Stimulated activated CD4-positive, alpha-beta T cell treated with anti-CD3 and anti-CD28 coated beads, Interleukin-12 subunit alpha, Interleukin-12 subunit beta, amount 100 ng/mL, for 48 hours (primary cell): ENCODE data around the gene BARD1.
"Not testable (repeated sequence)": the region's sequence is repeated elsewhere in the genome, so short reads cannot be mapped to it uniquely, and the experiment has no call there.

ENCODE experiments used
- DNase-seq, 3 donors: peaks; one replicate each; pipeline ENCODE4 v3.0.0-alpha.2; 2020; ENCODE audit warnings: low read depth in 2 of 3, low spot score in 1 of 3

The BARD1 gene

DNA sequence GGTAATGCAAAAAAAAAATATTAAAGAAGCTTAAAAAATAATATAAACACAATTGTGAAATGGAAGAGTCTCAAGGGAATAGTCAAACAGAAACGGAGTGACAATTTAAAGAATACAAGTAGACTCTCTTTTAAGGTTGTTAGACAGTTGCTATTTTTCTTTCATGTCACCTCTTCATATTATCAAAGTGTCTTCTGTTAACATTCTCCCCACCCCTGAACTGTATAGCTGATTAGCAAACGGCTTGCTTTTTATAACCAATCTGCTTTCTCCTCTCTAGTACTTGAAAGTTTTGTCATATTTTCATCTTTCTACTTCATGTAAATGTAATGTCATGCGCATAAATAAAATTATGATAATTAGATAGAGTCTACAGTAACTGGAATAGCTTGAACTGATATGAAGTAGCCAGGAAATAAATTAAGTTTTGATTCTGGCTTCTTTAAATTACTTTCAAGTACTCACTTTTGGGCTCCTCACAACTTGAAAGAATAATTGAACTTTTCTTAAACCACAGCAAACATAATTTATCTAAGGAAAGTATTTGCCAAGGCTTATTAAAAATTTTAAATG lies 37.0 kb downstream of the BARD1 start:
- no peak for DNase-seq

DNA sequence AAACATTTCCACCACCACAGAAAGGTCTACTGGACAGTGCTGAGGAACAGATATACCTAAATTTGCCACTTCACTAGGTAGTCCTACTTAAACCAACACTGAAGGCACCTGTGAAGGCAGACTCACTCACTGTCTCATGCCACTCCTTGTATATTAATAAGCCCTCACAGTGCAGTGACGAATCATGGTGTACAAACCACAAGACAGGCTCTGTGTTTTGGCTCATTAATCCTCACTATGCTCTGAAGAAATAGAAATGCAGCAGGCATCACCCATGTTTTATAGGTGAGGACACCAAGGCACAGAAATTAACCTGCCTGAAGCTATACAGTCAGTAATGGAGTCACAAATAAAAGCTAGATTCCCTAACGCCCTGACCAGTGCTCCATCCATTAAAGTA lies 44.3 kb downstream of the BARD1 start:
- DNase-seq = no peak

DNA sequence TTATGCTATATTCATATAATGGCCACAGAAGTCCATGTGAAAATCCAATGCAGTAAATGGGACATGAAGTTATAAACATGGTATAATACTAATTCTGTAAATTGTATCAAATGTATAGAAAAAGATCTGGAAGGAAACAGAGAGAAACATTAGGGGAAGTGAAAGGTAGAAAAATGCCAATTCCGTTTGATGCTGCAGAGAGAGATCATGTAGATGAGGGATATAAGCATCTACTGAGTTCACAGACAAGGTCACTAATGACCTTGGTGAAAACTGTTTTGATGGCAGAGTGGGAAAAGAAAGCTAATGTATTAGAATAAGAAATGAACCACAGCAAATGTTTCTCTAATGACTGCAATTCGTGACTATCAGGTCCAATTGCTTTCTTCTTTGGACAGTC lies 56.0 kb downstream of the BARD1 start:
- DNase-seq = no peak

DNA sequence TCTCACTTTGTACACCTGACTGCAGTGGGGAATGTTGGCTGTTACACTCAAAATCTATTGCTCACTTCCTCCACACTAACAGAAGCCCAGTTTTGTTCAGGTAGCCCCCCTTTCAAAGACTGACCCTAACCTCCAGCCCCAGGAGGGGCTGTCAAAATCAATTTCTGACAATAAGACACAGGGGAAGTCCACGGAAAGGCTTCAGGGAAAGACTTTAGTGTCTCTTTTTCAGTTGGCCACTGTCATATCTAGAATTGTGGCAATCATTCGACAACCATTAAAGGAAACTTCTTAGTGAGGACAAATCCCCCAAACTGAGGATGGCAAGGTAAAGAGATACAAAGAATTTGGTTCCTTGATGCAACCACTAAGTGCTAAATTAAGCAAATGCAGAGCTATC lies 59.0 kb downstream of the BARD1 start:
- DNase-seq = no peak

- DNase-seq = no peak
Observed at GRCh38 chr2:214747992-214748391, 61.5 kb downstream of the BARD1 start.

DNA sequence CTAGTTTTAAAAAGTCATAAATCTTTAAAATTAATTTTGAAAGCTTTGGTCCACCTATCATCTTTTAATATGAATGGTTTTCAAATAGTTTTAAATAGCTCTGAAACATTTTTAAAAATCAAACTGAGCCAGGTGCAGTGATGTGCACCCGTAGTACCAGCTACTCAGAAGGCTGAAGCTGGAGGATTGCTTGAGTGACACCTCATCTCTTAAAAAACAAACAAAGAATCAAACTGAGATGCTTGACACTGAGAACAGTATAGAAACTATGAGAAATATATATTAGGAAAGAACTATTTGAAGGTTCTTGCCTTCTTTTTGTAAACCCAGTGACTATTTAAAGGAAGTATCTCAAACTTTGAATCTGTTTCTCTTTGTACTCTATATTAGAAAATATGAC lies 67.4 kb downstream of the BARD1 start:
- no peak for DNase-seq

GRCh38 chr2:214740867-214741395 lies 68.6 kb downstream of the BARD1 start:
- DNase-seq = no peak

DNA sequence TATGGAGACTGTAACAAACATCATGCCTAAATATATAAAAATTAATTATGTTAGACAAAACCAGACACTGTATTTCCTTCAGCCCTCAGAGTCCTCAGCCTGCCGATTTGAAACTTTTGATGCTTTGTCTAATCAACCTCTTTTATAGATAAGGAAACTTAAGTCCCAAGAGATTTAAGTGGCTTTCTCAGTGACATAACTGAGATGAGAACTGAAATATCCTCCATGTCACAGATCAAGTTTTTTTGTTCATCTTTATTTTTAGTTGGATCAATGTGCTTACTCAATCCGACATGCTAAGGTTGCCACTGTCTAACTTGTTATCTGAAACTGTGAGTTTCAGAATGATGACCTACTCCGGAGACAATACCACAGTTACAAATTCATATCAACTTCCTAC lies 72.3 kb downstream of the BARD1 start:
- DNase-seq = no peak

- no peak for DNase-seq
Observed at GRCh38 chr2:214730800-214731407, 78.6 kb downstream of the BARD1 start.

GRCh38 chr2:214730248-214730647 lies 79.2 kb downstream of the BARD1 start:
- DNase-seq = no peak

DNA sequence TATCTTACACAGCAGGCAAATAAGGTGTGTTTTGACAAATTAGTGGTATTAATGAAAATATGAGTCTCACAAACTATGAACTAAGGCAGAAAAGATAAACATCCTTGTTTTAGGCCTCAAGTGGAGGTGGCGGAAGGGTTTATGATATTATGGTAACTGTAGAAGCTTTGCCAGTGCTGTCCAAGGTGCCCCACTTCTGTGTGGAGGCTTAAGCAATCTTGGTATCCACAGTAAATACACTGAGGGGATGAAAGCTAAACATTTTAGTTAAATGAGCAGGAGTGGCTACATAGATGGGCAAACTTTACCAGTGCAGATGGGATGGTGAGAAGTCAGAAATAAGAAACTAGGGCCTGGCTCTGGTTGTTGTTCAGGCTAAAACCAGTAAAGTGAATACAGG lies 84.7 kb downstream of the BARD1 start:
- DNase-seq = no peak

DNA sequence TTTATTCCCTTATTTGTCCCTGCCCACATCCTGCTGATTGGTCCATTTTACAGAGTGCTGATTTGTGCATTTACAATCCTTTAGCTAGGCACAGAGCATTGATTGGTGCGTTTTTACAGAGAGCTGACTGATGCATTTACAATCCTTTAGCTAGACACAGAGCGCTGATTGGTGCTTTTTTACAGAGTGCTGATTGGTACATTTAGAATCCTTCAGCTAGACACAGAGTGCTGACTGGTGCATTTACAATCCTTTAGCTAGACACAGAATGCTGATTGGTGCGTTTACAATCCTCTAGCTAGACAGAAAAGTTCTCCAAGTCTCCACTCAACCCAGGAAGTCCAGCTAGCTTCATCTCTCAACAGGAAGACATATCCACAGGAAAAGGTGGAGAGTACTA lies 91.6 kb downstream of the BARD1 start:
- DNase-seq = not testable (repeated sequence)

DNA sequence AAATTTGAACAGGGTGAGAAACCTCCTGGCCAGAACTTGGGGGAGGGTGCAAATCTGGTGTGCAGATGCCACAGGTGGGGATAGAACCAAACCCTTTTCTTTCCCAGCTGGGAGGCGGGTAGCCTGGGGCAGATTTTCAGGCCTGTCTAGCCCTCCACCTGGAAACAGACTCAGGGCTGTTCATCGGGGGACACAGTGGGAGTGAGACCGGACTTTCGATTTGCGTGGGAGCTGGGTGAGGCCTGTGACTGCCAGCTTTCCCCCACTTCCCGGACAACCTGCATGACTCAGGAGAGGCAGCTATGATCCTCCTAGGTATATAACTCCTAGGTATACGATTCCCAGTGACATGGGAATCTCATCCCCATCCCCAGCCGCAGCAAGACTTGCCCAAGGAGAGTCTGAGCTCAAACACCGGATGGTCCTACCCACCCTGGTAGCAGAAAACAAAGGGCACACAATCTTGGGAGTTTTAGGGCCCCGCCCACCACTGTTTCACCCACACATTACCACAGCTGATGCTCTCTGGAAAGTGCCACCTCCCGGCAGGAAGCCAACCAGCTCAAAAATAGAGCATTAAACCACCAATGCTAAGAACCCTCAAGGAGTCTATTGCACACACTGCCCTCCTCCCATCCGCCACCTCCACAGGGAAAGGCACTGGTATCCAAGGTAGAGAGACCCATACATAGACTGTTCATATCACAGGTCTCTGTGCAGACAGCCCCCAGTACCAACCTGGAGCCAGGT lies 92.5 kb downstream of the BARD1 start:
- DNase-seq = no peak

GRCh38 chr2:214715025-214715424 lies 94.5 kb downstream of the BARD1 start:
- DNase-seq = no peak

DNA sequence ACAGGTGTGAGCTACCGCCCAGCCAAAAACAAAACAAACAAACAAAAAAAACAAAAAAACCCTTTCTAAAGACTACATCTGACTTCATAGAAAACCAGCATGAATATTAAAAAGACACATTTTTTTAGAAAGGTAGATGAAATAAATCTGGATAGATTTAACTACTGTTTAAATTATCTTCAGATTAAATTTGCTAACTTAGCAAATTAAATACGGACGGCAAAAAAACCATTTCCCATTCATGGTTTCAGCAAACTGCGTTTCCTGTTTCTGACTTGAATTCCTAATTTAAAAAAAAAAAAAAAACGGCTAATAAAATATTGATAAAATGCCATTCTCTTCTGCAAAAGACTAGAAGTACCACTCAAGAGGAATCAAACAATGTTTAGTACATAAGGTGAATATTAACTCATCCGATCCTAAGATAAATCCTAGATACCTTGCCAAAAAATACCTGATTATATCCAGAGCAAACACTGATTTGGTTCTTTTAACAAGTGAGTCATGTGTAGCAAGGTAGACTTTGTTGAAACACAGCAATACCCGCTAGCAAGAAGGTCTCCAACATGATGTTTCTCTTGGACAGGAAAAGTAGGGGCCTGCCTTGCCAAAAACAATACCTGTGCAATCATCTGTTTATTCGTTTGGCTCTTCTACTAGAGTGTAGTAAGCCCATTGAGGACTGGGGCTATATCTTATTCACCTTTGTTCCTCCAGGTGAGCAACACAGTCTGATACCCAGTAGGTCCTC lies 96.2 kb downstream of the BARD1 start:
- DNase-seq = no peak

GRCh38 chr2:214710729-214711128 lies 98.8 kb downstream of the BARD1 start:
- DNase-seq = no peak

DNA sequence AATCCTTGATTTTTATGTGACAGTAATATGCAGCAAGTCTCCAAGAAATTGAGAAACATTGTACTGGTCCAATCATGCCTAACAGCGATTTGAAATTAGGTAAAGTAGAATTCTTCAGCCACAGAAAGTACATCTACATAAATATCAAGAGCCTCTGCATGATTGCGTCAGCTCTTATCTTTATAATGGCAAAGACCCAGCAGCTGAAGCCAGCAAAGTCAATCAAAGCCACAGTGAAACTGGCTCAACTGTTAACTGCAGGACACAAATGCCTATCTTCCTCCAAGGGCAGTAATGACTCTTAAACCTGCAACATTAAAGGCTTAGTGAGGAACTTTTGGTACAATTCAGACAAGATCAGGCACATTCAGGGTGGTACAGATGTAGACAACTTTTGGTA lies 102.5 kb downstream of the BARD1 start:
- no peak for DNase-seq

GRCh38 chr2:214699236-214699635 lies 110.2 kb downstream of the BARD1 start:
- DNase-seq = no peak

- no peak for DNase-seq
Observed at GRCh38 chr2:214696681-214697080, 112.8 kb downstream of the BARD1 start.

DNA sequence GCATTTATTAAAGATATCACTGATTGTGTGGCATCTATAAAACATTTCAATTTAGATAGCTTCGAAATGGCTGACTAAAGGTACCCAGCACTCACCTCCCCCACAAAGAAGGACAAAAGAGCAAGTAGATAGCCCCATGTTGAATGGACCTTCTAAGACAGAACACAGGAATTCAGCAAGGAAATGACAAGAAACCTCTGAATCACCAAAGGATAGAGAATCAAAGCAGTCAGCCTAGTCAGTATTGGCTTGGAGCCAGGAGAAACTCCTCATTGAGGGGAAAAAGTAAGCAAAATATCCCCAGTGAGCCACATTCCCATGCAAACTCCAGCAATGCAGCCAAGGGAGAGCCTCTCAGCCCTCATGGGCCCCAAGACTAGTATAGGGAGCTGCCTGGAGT lies 113.7 kb downstream of the BARD1 start:
- DNase-seq = no peak

GRCh38 chr2:214683557-214683956 lies 125.9 kb downstream of the BARD1 start:
- not testable (repeated sequence) for DNase-seq

DNA sequence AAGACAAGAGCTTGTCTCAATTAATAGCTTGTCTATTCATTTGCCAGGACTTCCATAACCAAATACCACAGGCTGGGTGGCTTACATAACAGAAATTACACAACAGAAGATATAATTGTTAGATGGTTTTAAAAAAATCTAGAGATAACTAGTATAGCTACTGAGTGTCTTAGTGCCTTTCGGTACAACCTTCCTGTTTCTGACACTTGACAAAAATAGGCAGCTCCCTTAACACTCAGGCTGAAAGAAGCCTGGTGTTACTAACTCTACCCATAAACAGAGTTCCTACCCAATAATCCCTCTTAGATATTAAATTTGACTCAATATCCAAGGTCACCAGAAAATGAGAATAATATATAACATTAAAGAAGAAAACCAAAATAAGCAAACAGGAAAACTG lies 129.7 kb downstream of the BARD1 start:
- no peak for DNase-seq
